H9 (cell line): ENCODE results near the gene TMOD3. TPM values are rescaled to one million over a fixed set of nuclear protein-coding genes. Genes with fewer than 3 reads are reported as not detected.

Experiments
- DNase-seq: peaks from one replicate; pipeline ENCODE4 v3.0.0-alpha.2; 2017
- H2AFZ ChIP-seq: one replicate; pipeline ENCODE4 v1.6.1; 2013; ENCODE audit warnings: mild to moderate bottlenecking, low read length, control low read depth, moderate library complexity
- H2AK5ac ChIP-seq: 2 replicates; pipeline ENCODE4 v1.6.1; 2013; ENCODE audit warnings: low read length, control low read depth, mixed read lengths; ENCODE audit not compliant: insufficient read length
- H2BK120ac ChIP-seq: one replicate; pipeline ENCODE4 v1.6.1; 2013; ENCODE audit warnings: low read depth, mild to moderate bottlenecking, low read length, control low read depth, inconsistent platforms; ENCODE audit not compliant: poor library complexity, severe bottlenecking
- H2BK12ac ChIP-seq: 2 replicates; pipeline ENCODE4 v1.6.1; 2013; ENCODE audit warnings: low read length, control low read depth, mixed read lengths, low read depth; ENCODE audit not compliant: insufficient read length
- H2BK15ac ChIP-seq: 2 replicates; pipeline ENCODE4 v1.6.1; 2013; ENCODE audit warnings: low read depth, low read length, control low read depth
- H2BK20ac ChIP-seq: one replicate; pipeline ENCODE4 v1.6.1; 2013; ENCODE audit warnings: low read depth, mild to moderate bottlenecking, low read length, control low read depth, inconsistent platforms; ENCODE audit not compliant: poor library complexity, severe bottlenecking
- H2BK5ac ChIP-seq: 2 replicates; pipeline ENCODE4 v1.6.1; 2013; ENCODE audit warnings: low read length, control low read depth, mixed read lengths; ENCODE audit not compliant: insufficient read length
- H3K14ac ChIP-seq: 2 replicates; pipeline ENCODE4 v1.6.1; 2013; ENCODE audit warnings: low read length, control low read depth; ENCODE audit not compliant: insufficient read depth
- H3K18ac ChIP-seq: 2 replicates; pipeline ENCODE4 v1.6.1; 2013; ENCODE audit warnings: low read depth, mild to moderate bottlenecking, mixed read lengths, low read length, control low read depth; ENCODE audit not compliant: insufficient read length
- H3K23ac ChIP-seq: 2 replicates; pipeline ENCODE4 v1.6.1; 2013; ENCODE audit warnings: low read length, control low read depth, mixed read lengths, low read depth; ENCODE audit not compliant: insufficient read length
- H3K23me2 ChIP-seq: 2 replicates; pipeline ENCODE4 v1.6.1; 2013; ENCODE audit warnings: low read depth, mild to moderate bottlenecking, mixed read lengths, low read length, control low read depth; ENCODE audit not compliant: insufficient read length, poor library complexity, severe bottlenecking
- H3K27ac ChIP-seq: 2 replicates; pipeline ENCODE4 v1.5.1; 2013; ENCODE audit warnings: low read length, control low read depth, mixed read lengths, low read depth; ENCODE audit not compliant: insufficient read length
- H3K27me3 ChIP-seq: 2 replicates; pipeline ENCODE4 v1.6.1; 2013; ENCODE audit warnings: low read length, control low read depth, inconsistent platforms; ENCODE audit not compliant: insufficient read depth
- H3K4ac ChIP-seq: 2 replicates; pipeline ENCODE4 v1.6.1; 2013; ENCODE audit warnings: low read depth, mild to moderate bottlenecking, control low read depth, inconsistent platforms, low read length, moderate library complexity
- H3K4me1 ChIP-seq: 2 replicates; pipeline ENCODE4 v1.6.1; 2013; ENCODE audit warnings: low read length, control low read depth, inconsistent platforms; ENCODE audit not compliant: insufficient read depth
- H3K4me2 ChIP-seq: 2 replicates; pipeline ENCODE4 v1.6.1; 2013; ENCODE audit warnings: low read length, control low read depth, mixed read lengths; ENCODE audit not compliant: insufficient read length, insufficient read depth
- H3K56ac ChIP-seq: 2 replicates; pipeline ENCODE4 v1.6.1; 2013; ENCODE audit warnings: low read depth, mild to moderate bottlenecking, mixed read lengths, low read length, control low read depth; ENCODE audit not compliant: insufficient read length
- H3K79me1 ChIP-seq: 2 replicates; pipeline ENCODE4 v1.6.1; 2013; ENCODE audit warnings: low read depth, mild to moderate bottlenecking, moderate library complexity, low read length, control low read depth, inconsistent platforms; ENCODE audit not compliant: insufficient read depth, poor library complexity, severe bottlenecking
- H3K79me2 ChIP-seq: 2 replicates; pipeline ENCODE4 v1.6.1; 2013; ENCODE audit warnings: low read length, control low read depth, inconsistent platforms; ENCODE audit not compliant: insufficient read depth
- H3K9ac ChIP-seq: 2 replicates; pipeline ENCODE4 v1.6.1; 2013; ENCODE audit warnings: low read length, control low read depth, mixed read lengths; ENCODE audit not compliant: insufficient read length; ENCODE audit errors: extremely low read depth
- H3K9me3 ChIP-seq: one replicate; pipeline ENCODE4 v1.6.1; 2013; ENCODE audit warnings: low read depth, low read length, inconsistent platforms; ENCODE audit not compliant: control insufficient read depth
- H3T11ph ChIP-seq: one replicate; pipeline ENCODE4 v1.6.1; 2013; ENCODE audit warnings: mild to moderate bottlenecking, low read length, control low read depth, inconsistent platforms
- H4K20me1 ChIP-seq: one replicate; pipeline ENCODE4 v1.6.1; 2013; ENCODE audit not compliant: control insufficient read depth, insufficient read length, insufficient read depth
- H4K5ac ChIP-seq: 2 replicates; pipeline ENCODE4 v1.6.1; 2013; ENCODE audit warnings: low read depth, mild to moderate bottlenecking, mixed read lengths, low read length, control low read depth; ENCODE audit not compliant: insufficient read length
- H4K8ac ChIP-seq: replicated peaks from 2 replicates; pipeline ENCODE4 v1.6.1; 2013; ENCODE audit warnings: low read length, control low read depth, mixed read lengths, low read depth; ENCODE audit not compliant: insufficient read length
- H4K91ac ChIP-seq: 2 replicates; pipeline ENCODE4 v1.6.1; 2013; ENCODE audit warnings: low read depth, mild to moderate bottlenecking, moderate library complexity, mixed read lengths, low read length, control low read depth; ENCODE audit not compliant: insufficient read length
- H3K27ac Mint-ChIP-seq, 3 experiments: 2 replicates in 2 of 3; 3 replicates in 1 of 3; pipeline ENCODE4 v1.8.0; 2020 to 2021; ENCODE audit warnings: mixed read lengths in 3 of 3, mild to moderate bottlenecking in 1 of 3, moderate library complexity in 1 of 3
- H3K27me3 Mint-ChIP-seq: 2 replicates; pipeline ENCODE4 v1.8.0; 2021; ENCODE audit warnings: low read depth, mild to moderate bottlenecking, moderate library complexity, mixed read lengths
- H3K36me3 Mint-ChIP-seq, 3 experiments: 2 replicates in 2 of 3; 3 replicates in 1 of 3; pipeline ENCODE4 v1.8.0; 2020 to 2021; ENCODE audit warnings: low read depth in 3 of 3, mixed read lengths in 3 of 3; ENCODE audit not compliant: insufficient read depth in 1 of 3
- H3K4me1 Mint-ChIP-seq, 2 experiments: 2 replicates each; pipeline ENCODE4 v1.8.0; 2020; ENCODE audit warnings: mixed read lengths in 2 of 2
- H3K4me3 Mint-ChIP-seq, 2 experiments: 2 replicates in 1 of 2; 3 replicates in 1 of 2; pipeline ENCODE4 v1.8.0; 2020 to 2021; ENCODE audit warnings: mild to moderate bottlenecking in 2 of 2, mixed read lengths in 2 of 2, moderate library complexity in 1 of 2
- H3K9me3 Mint-ChIP-seq, 2 experiments: 2 replicates in 1 of 2; 3 replicates in 1 of 2; pipeline ENCODE4 v1.8.0; 2020; ENCODE audit warnings: mild to moderate bottlenecking in 2 of 2, mixed read lengths in 2 of 2, moderate library complexity in 1 of 2
- WGBS: extraction: QIAGEN DNeasy Blood & Tissue Kit; methylation state at CpG from one replicate; pipeline ENCODE4 v1.1.7; 2013; ENCODE audit warnings: missing lambda C conversion rate, low lambda C conversion rate, mixed read lengths; ENCODE audit not compliant: insufficient read length; ENCODE audit errors: extremely low coverage; 5-methylcytosine and 5-hydroxymethylcytosine counted together
- total RNA-seq: library from RNA; stranded (reverse); gene quantifications from 2 replicates; pipeline ENCODE4 v1.2.1, GENCODE V29; 2021
- TF ChIP-seq, protein P1 (sequence below): fragments of 200-600 bp; sonication (generic); conservative IDR thresholded peaks from 3 replicates; pipeline ENCODE4 v1.8.0; 2021; ENCODE audit warnings: antibody characterized with exemption, mild to moderate bottlenecking

TMOD3 gene
- total RNA-seq, 1 experiment from 2014 or later, result 24.7 TPM

- Mint-ChIP-seq H3K27ac (peak overlapping the region in 2 of 3 experiments; percentile 14 to 68; a peak in 2 of 7 replicates), H3K4me1 (peaks cover 8 to 10% of the 10 kb centered on the region in 2 experiments), H3K4me3 (peak overlapping the region; percentile 53 to 69), H3K9me3 (no peaks in the 10 kb centered on the region), H3K36me3 (peaks cover 8 to 32% (median 14%) of the 10 kb centered on the region in 3 experiments; a peak in 6 of 7 replicates), H3K27me3 (no peaks in the 10 kb centered on the region)
- Histone ChIP-seq H2BK15ac (no peak overlapping the region), H3K23me2 (no peaks in the 10 kb centered on the region), H4K5ac (no peak overlapping the region), H3K4ac (no peak overlapping the region), H2AFZ (no peak overlapping the region), H3K4me2 (no peak overlapping the region), H4K20me1 (no peaks in the 10 kb centered on the region), H3K9ac (no peak overlapping the region), H4K8ac (no peak overlapping the region), H3K27ac (no peak overlapping the region), H3K23ac (no peak overlapping the region), H3K79me2 (no peaks in the 10 kb centered on the region), H3K18ac (no peak overlapping the region), H4K91ac (no peak overlapping the region), H3T11ph (no peak overlapping the region), H3K4me1 (peaks cover 3% of the 10 kb centered on the region; the same call in 1 of the 2 replicates), H3K56ac (no peak overlapping the region), H2BK20ac (no peak overlapping the region), H2AK5ac (no peak overlapping the region), H2BK12ac (no peak overlapping the region), H3K9me3 (no peaks in the 10 kb centered on the region), H3K14ac (no peak overlapping the region), H3K27me3 (no peaks in the 10 kb centered on the region), H2BK5ac (no peak overlapping the region), H3K79me1 (no peaks in the 10 kb centered on the region), H2BK120ac (no peak overlapping the region)
- no CpG with 5 or more reads among the region's 5 CpGs for WGBS
- TF ChIP-seq, protein P1, sequence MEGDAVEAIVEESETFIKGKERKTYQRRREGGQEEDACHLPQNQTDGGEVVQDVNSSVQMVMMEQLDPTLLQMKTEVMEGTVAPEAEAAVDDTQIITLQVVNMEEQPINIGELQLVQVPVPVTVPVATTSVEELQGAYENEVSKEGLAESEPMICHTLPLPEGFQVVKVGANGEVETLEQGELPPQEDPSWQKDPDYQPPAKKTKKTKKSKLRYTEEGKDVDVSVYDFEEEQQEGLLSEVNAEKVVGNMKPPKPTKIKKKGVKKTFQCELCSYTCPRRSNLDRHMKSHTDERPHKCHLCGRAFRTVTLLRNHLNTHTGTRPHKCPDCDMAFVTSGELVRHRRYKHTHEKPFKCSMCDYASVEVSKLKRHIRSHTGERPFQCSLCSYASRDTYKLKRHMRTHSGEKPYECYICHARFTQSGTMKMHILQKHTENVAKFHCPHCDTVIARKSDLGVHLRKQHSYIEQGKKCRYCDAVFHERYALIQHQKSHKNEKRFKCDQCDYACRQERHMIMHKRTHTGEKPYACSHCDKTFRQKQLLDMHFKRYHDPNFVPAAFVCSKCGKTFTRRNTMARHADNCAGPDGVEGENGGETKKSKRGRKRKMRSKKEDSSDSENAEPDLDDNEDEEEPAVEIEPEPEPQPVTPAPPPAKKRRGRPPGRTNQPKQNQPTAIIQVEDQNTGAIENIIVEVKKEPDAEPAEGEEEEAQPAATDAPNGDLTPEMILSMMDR, result no peak
- DNase-seq, result no peak
These were observed 106.1 kb downstream of the TMOD3 start for GRCh38 chr15:51935466-51936104.
